C4-2B (cell line): ENCODE measurements around the gene FAAH2.

Source experiments
- H3K27ac ChIP-seq: fragments of 450-650 bp; 2 replicates; pipeline ENCODE4 v1.5.1; 2017
- ZFX ChIP-seq: fragments of 450-650 bp; IDR thresholded peaks from 2 replicates; pipeline ENCODE4 v1.6.1; 2017
- TF ChIP-seq, protein P1 (sequence below): fragments of 450-650 bp; conservative IDR thresholded peaks from 2 replicates; pipeline ENCODE4 v1.5.1; 2017; ENCODE audit warnings: mild to moderate bottlenecking

FAAH2 gene

DNA sequence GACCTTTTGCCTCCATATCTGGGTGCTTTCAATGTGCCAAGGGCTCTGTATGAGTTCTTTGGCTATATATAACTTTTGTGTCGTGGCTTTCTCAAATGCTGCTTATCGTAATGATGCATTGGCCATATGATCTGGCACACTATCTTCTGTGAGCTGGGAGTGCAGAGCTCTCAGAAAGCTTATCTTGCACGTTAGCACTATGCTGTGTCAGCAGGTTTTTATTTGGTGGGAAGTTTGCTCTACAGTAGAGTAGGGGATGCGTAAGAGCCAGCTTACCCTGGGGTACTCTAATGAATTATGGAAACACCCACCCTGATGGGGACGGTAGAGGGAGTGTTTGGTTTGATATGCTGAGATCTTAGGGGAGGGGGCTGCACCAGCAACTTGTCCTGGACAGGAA, 119.6 kb downstream of the FAAH2 start:
- TF ChIP-seq ZFX, result no peak
- TF ChIP-seq, protein P1, sequence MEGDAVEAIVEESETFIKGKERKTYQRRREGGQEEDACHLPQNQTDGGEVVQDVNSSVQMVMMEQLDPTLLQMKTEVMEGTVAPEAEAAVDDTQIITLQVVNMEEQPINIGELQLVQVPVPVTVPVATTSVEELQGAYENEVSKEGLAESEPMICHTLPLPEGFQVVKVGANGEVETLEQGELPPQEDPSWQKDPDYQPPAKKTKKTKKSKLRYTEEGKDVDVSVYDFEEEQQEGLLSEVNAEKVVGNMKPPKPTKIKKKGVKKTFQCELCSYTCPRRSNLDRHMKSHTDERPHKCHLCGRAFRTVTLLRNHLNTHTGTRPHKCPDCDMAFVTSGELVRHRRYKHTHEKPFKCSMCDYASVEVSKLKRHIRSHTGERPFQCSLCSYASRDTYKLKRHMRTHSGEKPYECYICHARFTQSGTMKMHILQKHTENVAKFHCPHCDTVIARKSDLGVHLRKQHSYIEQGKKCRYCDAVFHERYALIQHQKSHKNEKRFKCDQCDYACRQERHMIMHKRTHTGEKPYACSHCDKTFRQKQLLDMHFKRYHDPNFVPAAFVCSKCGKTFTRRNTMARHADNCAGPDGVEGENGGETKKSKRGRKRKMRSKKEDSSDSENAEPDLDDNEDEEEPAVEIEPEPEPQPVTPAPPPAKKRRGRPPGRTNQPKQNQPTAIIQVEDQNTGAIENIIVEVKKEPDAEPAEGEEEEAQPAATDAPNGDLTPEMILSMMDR, result no peak

DNA sequence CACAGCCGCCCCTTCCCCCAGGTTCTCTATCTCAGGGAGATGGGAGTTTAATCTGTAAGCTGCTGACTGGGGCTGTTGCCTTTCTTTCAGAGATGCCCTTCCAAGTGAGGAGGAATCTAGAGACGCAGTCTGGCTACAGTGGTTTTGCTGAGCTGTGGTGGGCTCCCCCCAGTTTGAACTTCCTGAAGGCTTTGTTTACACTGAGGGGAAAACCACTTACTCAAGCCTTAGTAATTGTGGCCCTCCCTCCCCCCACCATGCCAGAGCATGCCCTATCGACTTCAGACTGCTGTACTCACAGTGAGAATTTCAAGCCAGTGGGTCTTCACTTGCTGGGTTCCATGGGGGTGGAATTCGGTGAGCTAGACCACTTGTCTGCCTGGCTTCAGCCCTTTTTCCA, 131.3 kb downstream of the FAAH2 start:
- no peak for TF ChIP-seq ZFX
- TF ChIP-seq, protein P1, result no peak
- H3K27ac ChIP-seq, result no peak overlapping the region

More for the DNA sequence above, 119.6 kb downstream of the FAAH2 start:
- no peak overlapping the region for H3K27ac ChIP-seq

DNA sequence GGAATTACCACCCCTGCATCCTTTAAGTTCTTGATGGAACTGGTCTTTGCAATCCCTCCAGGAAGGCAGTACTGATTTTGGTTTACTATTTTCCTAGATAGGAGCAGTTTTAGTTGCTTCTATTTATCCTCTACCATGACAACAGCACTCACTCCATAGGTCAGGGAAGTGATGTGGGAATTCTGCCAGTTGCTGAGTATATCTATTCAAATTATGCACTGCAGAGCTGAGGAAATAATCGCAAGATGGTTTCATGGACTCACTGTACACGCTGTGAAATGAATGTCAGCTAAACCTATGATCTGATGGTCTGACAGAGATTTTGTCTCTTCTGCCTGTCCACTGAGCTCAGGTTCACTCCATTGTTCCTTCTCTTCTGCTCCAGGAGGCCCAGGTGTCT, 135.8 kb downstream of the FAAH2 start:
- no peak overlapping the region for H3K27ac ChIP-seq
- no peak for TF ChIP-seq ZFX
- TF ChIP-seq, protein P1, result no peak

DNA sequence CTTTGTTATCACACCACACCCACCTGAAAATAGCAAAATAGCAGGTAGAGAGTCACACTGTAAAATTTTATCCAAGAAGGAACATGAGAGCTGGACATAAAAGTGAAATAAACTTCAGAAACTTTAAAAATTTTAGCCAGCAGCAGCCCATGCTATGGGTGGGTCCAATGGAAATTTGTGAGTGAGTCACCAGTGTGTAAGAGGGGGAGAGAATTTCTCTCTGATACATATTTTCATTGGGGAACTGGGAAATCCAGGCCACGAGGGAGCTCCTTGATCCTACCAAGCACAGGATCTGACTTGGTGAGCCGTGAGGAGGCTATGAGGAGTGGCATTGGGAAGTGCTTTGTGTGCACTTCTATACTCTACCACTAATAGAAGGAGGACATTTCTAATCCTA, 136.3 kb downstream of the FAAH2 start:
- H3K27ac ChIP-seq, result no peak overlapping the region
- TF ChIP-seq, protein P1, result no peak
- TF ChIP-seq ZFX, result no peak

DNA sequence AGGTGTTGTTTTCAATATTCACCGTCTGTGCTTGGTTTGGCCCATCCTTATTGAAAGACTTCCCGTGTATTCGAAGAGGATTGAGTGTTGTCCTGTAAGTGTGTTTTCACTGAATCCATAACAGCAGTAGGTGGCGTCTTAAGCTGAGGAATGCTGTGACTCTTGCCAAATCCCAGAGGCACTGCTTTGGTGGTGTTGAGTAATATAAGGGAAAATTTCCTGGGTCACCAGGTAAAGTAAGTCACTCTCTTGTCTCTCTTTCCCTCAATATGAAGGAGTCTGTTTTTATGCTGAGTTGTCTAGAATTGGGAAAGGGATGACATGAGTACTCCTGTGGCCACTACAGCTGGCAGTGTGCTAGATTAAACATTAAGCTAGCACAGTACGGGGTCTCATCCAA, 158.6 kb downstream of the FAAH2 start:
- TF ChIP-seq ZFX, result no peak
- TF ChIP-seq, protein P1, result no peak
- H3K27ac ChIP-seq, result no peak overlapping the region

DNA sequence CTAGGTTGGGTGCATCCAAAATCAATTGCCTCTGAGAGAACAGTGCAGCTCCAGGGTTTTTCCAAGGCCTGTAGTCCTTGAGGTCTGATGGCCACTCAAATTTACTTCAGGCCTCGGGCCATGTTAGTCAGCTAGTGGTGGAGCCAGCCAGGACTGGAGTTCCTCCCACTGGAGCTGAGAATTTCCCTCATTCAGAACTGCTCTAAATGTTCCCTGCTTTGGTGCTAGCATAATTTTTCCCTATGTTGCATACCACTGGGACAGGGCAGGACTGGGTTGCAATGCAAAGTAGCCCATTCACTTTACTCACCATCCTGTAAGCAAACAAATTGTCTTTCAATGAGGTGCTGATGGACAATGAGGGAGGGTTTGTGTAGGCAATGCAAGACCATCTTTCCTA, 159.3 kb downstream of the FAAH2 start:
- no peak overlapping the region for H3K27ac ChIP-seq
- TF ChIP-seq, protein P1, result no peak
- TF ChIP-seq ZFX, result no peak

DNA sequence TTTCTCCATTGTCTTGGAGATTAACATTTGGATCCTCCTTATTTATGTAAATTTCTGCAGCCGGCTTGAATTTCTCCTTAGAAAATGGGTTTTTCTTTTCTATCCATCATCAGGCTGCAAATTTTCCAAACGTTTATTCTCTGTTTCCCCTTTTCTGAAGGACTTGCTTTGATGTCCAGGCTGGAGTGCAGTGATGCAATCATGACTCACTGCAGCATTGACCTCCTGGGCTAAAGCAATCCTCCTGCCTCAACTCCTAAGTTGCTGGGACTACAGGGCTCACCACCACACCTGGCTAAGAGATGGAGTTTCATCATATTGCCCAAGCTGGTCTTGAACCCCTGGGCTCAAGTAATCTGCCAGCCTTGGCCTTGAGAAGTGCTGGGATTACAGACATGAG, 161.3 kb downstream of the FAAH2 start:
- no peak overlapping the region for H3K27ac ChIP-seq
- TF ChIP-seq ZFX, result no peak
- TF ChIP-seq, protein P1, result no peak
